ENCODE data around the gene GATAD2A. TPM values are rescaled to one million over a fixed set of nuclear protein-coding genes. Genes with fewer than 3 reads are reported as not detected.

Gene GATAD2A
- total and polyA plus RNA-seq, 10 of the 15 experiments (the other 5 are each of a cell fraction or from before 2014, with no cell fraction given): 2.6 to 173 (median 32.0) TPM

DNA sequence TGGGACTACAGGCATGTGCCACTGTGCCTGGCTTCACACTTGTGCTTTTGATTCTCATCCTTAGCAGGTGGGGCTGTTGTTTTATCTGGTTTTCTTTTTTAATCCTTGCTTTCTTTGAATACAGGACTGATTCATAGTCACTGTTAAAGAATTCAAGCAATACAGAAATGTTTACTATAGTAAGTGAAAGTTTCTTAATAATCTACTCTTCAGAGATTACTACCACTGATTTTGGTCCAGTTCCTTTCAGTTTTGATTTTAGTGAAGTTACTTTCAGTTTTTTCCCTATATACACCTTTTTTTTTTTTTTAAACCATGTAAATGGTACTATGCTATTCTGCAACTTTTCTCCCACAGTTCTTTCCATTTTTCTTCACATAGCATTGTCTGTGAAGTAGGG lies 53.6 kb downstream of the GATAD2A start:
- FAIRE-seq: no peak
- peak; percentile 55 for ATAC-seq
- Histone ChIP-seq H3K4me2 (ENCODE audit: control insufficient read depth, insufficient read depth) (peak overlapping the region; percentile 77), H3K9me3 (replicated peaks; ENCODE audit: control insufficient read depth, insufficient read depth, low read length) (no peaks in the 10 kb centered on the region), H3K4me1 (ENCODE audit: control insufficient read depth, insufficient read depth, low read length) (peaks cover 54% of the 10 kb centered on the region), H3K27me3 (replicated peaks in 1 of 2; ENCODE audit: control insufficient read depth in 2 of 2, insufficient read depth in 2 of 2, low read length in 1 of 2) (no peaks in the 10 kb centered on the region), H4K20me1 (ENCODE audit: control insufficient read depth, insufficient read depth) (peaks cover 2% of the 10 kb centered on the region), H3K27ac (ENCODE audit: control insufficient read depth, insufficient read depth) (peak overlapping the region; percentile 79; the same call in 1 of the 2 replicates), H3K4me3 (peak overlapping the region; percentile 29; the same call in 1 of the 2 replicates), H2AFZ (ENCODE audit: control insufficient read depth, low read depth, low read length) (no peak overlapping the region), H3K36me3 (ENCODE audit: control insufficient read depth in 2 of 2, insufficient read depth in 2 of 2, low read length in 1 of 2) (peaks cover 4 to 10% of the 10 kb centered on the region in 2 experiments; a peak in 2 of 4 replicates), H3K79me2 (ENCODE audit: control insufficient read depth, insufficient read depth, low read length) (peaks cover 68% of the 10 kb centered on the region), H3K9ac (ENCODE audit: control insufficient read depth, insufficient read depth, low read length) (no peak overlapping the region)
- no peak for DNase-seq (ENCODE audit: low read depth, low spot score)
- ChIA-PET CTCF (interaction anchor here (0.5 to 2.5 kb wide), 9 partner anchors 9 to 330 kb away, joined by 3 to 10 read pairs (median 4); partner anchors contain the start of gene GATAD2A), POLR2A (interaction anchor here (1.1 to 2.6 kb wide), 4 partner anchors 10 to 52 kb away, joined by 7 to 9 read pairs (median 7); no protein-coding TSS in a partner anchor), RAD21 (ENCODE audit: unreplicated experiment) (interaction anchor here (0.9 to 3.1 kb wide), 5 partner anchors 15 to 94 kb away, joined by 3 to 21 read pairs (median 4); partner anchors contain the start of gene GATAD2A), SMC1A (ENCODE audit: uncharacterized antibody, unreplicated experiment) (interaction anchor here (0.6 to 3.0 kb wide), 6 partner anchors 10 to 48 kb away, joined by 3 to 21 read pairs (median 3); no protein-coding TSS in a partner anchor)
- no peak for TF ChIP-seq MXI1 (IDR thresholded peaks at IDR 0.05; ENCODE audit: low read depth, low read length)
- peak; percentile 62 for TF ChIP-seq JUNB (IDR thresholded peaks at IDR 0.05)
- TF ChIP-seq ATF7 (IDR thresholded peaks at IDR 0.05; ENCODE audit: low read depth): no peak
- TF ChIP-seq ZNF384 (IDR thresholded peaks at IDR 0.05; ENCODE audit: borderline replicate concordance, low read depth, low read length): peak; percentile 84
- no peak for TF ChIP-seq RAD21 (IDR thresholded peaks at IDR 0.05; ENCODE audit: insufficient read depth, low read depth, low read length)
- intact Hi-C loops (cut with micrococcal nuclease; ENCODE audit: unreplicated experiment): loop anchor here (5.0 kb wide), 1 partner anchor 52 kb away; the partner anchor contains the start of gene GATAD2A
- no TSS peak for BruUV-seq (replicated peaks)
- in situ Hi-C loops (cut with MboI): no loop called here

DNA sequence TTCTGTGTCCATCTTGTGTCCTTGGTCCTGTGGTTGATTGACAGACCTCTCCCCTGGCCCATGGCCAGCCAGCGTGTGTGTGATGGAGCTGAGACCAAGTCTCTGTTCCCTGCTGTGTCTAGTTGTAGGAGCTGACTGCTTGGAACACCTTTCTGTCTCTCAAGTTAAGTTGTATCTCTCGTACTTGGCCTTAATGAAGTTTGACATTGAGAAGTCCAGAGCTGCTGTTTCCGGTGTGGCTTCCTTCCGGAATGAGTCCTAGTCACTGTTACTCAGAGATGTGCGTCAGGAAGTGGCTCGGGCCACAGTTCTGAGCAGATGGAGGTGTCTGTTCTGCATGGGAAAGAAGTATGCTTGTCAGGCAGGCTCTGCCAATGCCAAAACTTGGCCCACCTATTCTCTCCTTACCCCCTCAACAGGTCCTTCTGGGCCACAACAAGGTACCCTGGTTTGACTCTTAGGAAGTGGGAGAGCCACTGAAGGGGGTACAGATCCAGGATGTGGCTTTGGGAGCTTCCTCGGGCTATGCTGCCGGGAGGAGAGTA lies 54.3 kb downstream of the GATAD2A start:
- in situ Hi-C loops (cut with MboI): no loop called here
- FAIRE-seq: peak; percentile 52
- POLR2A ChIA-PET: interaction anchor here (0.6 to 2.6 kb wide), 6 partner anchors 13 to 53 kb away, joined by 3 to 9 read pairs (median 5); no protein-coding TSS in a partner anchor
- TF ChIP-seq IRF4 (IDR thresholded peaks at IDR 0.05; ENCODE audit: low read depth, low read length): 0 out of 2 replicates have a peak, but pooled peaks have one; percentile 24
- TF ChIP-seq, protein P1, sequence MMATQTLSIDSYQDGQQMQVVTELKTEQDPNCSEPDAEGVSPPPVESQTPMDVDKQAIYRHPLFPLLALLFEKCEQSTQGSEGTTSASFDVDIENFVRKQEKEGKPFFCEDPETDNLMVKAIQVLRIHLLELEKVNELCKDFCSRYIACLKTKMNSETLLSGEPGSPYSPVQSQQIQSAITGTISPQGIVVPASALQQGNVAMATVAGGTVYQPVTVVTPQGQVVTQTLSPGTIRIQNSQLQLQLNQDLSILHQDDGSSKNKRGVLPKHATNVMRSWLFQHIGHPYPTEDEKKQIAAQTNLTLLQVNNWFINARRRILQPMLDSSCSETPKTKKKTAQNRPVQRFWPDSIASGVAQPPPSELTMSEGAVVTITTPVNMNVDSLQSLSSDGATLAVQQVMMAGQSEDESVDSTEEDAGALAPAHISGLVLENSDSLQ (IDR thresholded peaks at IDR 0.05): peak; percentile 76
- TF ChIP-seq MXI1 (IDR thresholded peaks at IDR 0.05; ENCODE audit: low read depth, low read length): no peak
- TF ChIP-seq, protein P2, sequence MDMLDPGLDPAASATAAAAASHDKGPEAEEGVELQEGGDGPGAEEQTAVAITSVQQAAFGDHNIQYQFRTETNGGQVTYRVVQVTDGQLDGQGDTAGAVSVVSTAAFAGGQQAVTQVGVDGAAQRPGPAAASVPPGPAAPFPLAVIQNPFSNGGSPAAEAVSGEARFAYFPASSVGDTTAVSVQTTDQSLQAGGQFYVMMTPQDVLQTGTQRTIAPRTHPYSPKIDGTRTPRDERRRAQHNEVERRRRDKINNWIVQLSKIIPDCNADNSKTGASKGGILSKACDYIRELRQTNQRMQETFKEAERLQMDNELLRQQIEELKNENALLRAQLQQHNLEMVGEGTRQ (IDR thresholded peaks at IDR 0.05; ENCODE audit: borderline replicate concordance, low read depth, low read length): no peak
- no peak for TF ChIP-seq NFXL1 (IDR thresholded peaks at IDR 0.05; ENCODE audit: borderline replicate concordance)

More for the DNA sequence above, 54.3 kb downstream of the GATAD2A start:
- Histone ChIP-seq H3K4me1 (ENCODE audit: control insufficient read depth, insufficient read depth, low read length) (peaks cover 54% of the 10 kb centered on the region), H3K36me3 (ENCODE audit: control insufficient read depth in 2 of 2, insufficient read depth in 2 of 2, low read length in 1 of 2) (peaks cover 11 to 13% of the 10 kb centered on the region in 2 experiments; a peak in 3 of 4 replicates), H3K27ac (ENCODE audit: control insufficient read depth, insufficient read depth) (peak overlapping the region; percentile 79), H3K4me3 (peak overlapping the region; percentile 29; the same call in 1 of the 2 replicates), H3K4me2 (ENCODE audit: control insufficient read depth, insufficient read depth) (peak overlapping the region; percentile 77), H4K20me1 (ENCODE audit: control insufficient read depth, insufficient read depth) (peaks cover 2% of the 10 kb centered on the region), H2AFZ (ENCODE audit: control insufficient read depth, low read depth, low read length) (no peak overlapping the region), H3K9me3 (replicated peaks; ENCODE audit: control insufficient read depth, insufficient read depth, low read length) (no peaks in the 10 kb centered on the region; the same call in 2 of the 3 replicates), H3K9ac (ENCODE audit: control insufficient read depth, insufficient read depth, low read length) (peak overlapping the region; percentile 49), H3K79me2 (ENCODE audit: control insufficient read depth, insufficient read depth, low read length) (peaks cover 66% of the 10 kb centered on the region), H3K27me3 (replicated peaks in 1 of 2; ENCODE audit: control insufficient read depth in 2 of 2, insufficient read depth in 2 of 2, low read length in 1 of 2) (no peaks in the 10 kb centered on the region)
- DNase-seq (ENCODE audit: low read depth, low spot score): no peak
- WGBS (ENCODE audit: insufficient coverage, insufficient replicate concordance, low lambda C conversion rate, missing lambda C conversion rate): 2% methylated on average over 8 of the region's 8 CpGs
- peak; percentile 75 for ATAC-seq
- RAD21 ChIA-PET (ENCODE audit: unreplicated experiment): interaction anchor here (0.9 to 3.1 kb wide), 3 partner anchors 30 to 95 kb away, joined by 3 to 21 read pairs (median 4); partner anchors contain the start of gene GATAD2A
- CTCF ChIA-PET: interaction anchor here (0.5 to 2.5 kb wide), 10 partner anchors 10 to 330 kb away, joined by 3 to 10 read pairs (median 4); partner anchors contain the start of gene GATAD2A
- SMC1A ChIA-PET (ENCODE audit: uncharacterized antibody, unreplicated experiment): interaction anchor here (1.3 to 3.0 kb wide), 8 partner anchors 8 to 48 kb away, joined by 3 to 21 read pairs (median 4); no protein-coding TSS in a partner anchor
- intact Hi-C loops (cut with micrococcal nuclease; ENCODE audit: unreplicated experiment): loop anchor here (5.0 kb wide), 1 partner anchor 52 kb away; the partner anchor contains the start of gene GATAD2A
- BruUV-seq (replicated peaks): no TSS peak

All from GM12878 (cell line).